Mesothelial cell of epicardium (in vitro differentiated cells): ENCODE results near the gene KREMEN1. TPM values are rescaled to one million over a fixed set of nuclear protein-coding genes. Genes with fewer than 3 reads are reported as not detected.

ENCODE experiments used
- DNase-seq, 2 experiments: peaks; one replicate each; pipeline ENCODE4 v3.0.0; 2021; ENCODE audit warnings: low spot score in 2 of 2; ENCODE audit not compliant: unreplicated experiment in 2 of 2
- H3K27ac Mint-ChIP-seq: 2 replicates; pipeline ENCODE4 v1.8.0; 2021; ENCODE audit warnings: mixed read lengths
- H3K27me3 Mint-ChIP-seq: 2 replicates; pipeline ENCODE4 v1.8.0; 2021; ENCODE audit warnings: low read depth, mixed read lengths
- H3K36me3 Mint-ChIP-seq: 2 replicates; pipeline ENCODE4 v1.8.0; 2021; ENCODE audit warnings: mixed read lengths
- H3K4me1 Mint-ChIP-seq: 2 replicates; pipeline ENCODE4 v1.8.0; 2021; ENCODE audit warnings: mixed read lengths
- H3K4me3 Mint-ChIP-seq: 2 replicates; pipeline ENCODE4 v1.8.0; 2021; ENCODE audit warnings: mild to moderate bottlenecking, moderate library complexity, mixed read lengths
- H3K9me3 Mint-ChIP-seq: 2 replicates; pipeline ENCODE4 v1.8.0; 2021; ENCODE audit warnings: mixed read lengths
- total RNA-seq: library from RNA; stranded (reverse); gene quantifications from 3 replicates; pipeline ENCODE4 v1.2.1, GENCODE V29; 2021
- TF ChIP-seq, protein P1 (sequence below): fragments of 200-600 bp; sonication (generic); IDR thresholded peaks from one replicate; pipeline ENCODE4 v1.5.0; 2021; ENCODE audit warnings: antibody characterized with exemption; ENCODE audit not compliant: unreplicated experiment

The KREMEN1 gene
- total RNA-seq, 1 donor from 2014 or later, result 24.4 TPM

DNA sequence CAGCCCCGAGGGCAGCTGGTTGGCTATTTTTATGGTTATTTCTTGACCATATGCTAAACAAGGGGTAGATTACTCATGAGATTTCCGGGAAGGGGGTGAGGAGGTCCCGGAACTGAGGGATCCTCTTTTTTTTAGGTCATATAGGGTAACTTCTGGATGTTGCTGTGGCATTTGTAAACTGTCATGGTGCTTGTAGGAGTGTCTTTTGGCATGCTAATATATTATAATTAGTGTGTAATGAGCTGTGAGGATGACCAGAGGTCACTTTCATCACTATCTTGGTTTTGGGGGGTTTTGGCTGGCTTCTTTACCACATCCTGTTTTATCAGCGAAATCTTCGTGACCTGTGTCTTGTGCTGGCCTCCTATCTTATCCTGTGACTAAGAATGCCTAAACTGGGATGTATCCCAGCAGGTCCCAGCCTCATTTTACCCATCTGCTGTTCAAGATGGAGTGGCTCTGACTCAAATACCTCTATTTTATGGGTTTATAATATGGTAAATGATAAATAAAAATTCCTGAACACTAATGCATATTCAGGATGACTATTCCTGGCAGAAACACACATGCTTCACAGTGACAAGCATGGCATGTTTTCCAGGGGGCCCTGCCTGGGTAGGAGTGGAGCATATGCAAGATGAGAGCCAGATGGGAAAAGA lies 11.2 kb downstream of the KREMEN1 start:
- Mint-ChIP-seq H3K4me3 (no peak overlapping the region), H3K4me1 (peaks cover 44% of the 10 kb centered on the region), H3K27me3 (no peaks in the 10 kb centered on the region), H3K9me3 (no peaks in the 10 kb centered on the region), H3K27ac (peak overlapping the region; percentile 56), H3K36me3 (no peaks in the 10 kb centered on the region)
- TF ChIP-seq, protein P1, sequence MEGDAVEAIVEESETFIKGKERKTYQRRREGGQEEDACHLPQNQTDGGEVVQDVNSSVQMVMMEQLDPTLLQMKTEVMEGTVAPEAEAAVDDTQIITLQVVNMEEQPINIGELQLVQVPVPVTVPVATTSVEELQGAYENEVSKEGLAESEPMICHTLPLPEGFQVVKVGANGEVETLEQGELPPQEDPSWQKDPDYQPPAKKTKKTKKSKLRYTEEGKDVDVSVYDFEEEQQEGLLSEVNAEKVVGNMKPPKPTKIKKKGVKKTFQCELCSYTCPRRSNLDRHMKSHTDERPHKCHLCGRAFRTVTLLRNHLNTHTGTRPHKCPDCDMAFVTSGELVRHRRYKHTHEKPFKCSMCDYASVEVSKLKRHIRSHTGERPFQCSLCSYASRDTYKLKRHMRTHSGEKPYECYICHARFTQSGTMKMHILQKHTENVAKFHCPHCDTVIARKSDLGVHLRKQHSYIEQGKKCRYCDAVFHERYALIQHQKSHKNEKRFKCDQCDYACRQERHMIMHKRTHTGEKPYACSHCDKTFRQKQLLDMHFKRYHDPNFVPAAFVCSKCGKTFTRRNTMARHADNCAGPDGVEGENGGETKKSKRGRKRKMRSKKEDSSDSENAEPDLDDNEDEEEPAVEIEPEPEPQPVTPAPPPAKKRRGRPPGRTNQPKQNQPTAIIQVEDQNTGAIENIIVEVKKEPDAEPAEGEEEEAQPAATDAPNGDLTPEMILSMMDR, result no peak
- DNase-seq, result no peak

DNA sequence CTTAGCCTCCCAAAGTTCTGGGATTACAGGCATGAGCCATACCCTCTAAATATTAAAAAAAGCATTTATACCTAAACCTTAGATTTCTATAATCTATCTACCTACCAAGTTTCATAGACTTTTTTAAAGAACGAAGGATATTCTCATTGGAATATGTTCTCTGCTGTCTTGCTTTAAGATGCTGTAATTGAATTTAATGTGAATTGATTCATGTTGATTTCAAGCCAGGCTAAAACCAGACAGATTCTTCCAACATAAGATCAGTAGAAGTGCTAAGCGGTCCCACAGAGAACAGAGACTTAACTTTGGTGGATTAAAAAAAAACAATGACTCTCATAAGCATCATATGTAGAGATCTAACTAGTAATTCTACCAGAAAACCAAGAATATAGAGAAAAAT lies 14.2 kb downstream of the KREMEN1 start:
- DNase-seq, result no peak
- no peaks in the 10 kb centered on the region for H3K27me3 Mint-ChIP-seq
- TF ChIP-seq, protein P1, result no peak
- peaks cover 36% of the 10 kb centered on the region for H3K4me1 Mint-ChIP-seq
- no peaks in the 10 kb centered on the region for H3K9me3 Mint-ChIP-seq
- H3K27ac Mint-ChIP-seq, result no peak overlapping the region
- H3K36me3 Mint-ChIP-seq, result no peaks in the 10 kb centered on the region
- no peak overlapping the region for H3K4me3 Mint-ChIP-seq

DNA sequence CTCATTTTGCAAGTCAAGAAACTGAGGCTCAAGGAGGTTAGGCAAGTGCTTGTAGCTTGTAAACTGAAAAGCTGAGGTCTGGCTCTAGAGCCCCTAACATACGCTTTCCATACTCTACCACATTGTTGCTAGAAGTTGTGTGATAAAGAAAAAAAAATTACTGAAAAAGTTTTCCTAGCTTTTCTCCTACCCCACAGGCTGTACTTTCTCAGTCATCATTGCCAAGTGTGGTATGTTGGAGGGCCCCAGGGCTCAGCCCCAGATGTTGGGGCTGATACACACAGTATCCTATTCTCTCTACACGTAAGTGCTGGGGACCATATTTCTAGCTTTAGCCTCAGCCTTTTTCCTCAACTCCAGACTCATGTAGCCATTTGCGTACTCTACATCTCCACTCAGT lies 16.0 kb downstream of the KREMEN1 start:
- no peak overlapping the region for H3K27ac Mint-ChIP-seq
- TF ChIP-seq, protein P1, result no peak
- no peak for DNase-seq
- H3K36me3 Mint-ChIP-seq, result no peaks in the 10 kb centered on the region
- peaks cover 39% of the 10 kb centered on the region for H3K4me1 Mint-ChIP-seq
- no peak overlapping the region for H3K4me3 Mint-ChIP-seq
- no peaks in the 10 kb centered on the region for H3K9me3 Mint-ChIP-seq
- H3K27me3 Mint-ChIP-seq, result no peaks in the 10 kb centered on the region

DNA sequence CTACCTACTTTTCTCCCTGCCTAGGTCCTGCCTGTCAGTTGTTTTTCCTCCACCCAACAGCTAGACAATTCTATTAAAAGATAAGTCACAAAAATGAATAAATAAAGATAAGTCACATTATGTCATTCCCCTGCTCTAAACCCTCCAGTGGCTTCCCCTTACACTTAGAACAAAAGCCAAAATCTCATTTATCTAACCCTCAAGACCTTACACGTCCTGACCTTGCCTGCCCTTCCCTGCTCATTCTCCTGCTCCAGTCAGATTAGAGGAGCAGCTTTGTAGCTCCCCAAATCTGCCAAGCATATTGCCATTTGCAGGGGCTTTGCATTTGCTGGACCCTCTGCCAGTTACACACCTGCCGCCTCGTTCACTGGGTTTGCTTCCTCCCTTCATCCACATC lies 16.7 kb downstream of the KREMEN1 start:
- Mint-ChIP-seq H3K4me1 (peaks cover 38% of the 10 kb centered on the region), H3K4me3 (no peak overlapping the region), H3K27me3 (no peaks in the 10 kb centered on the region), H3K9me3 (no peaks in the 10 kb centered on the region), H3K36me3 (peaks cover 2% of the 10 kb centered on the region), H3K27ac (no peak overlapping the region)
- no peak for DNase-seq
- TF ChIP-seq, protein P1, result no peak

DNA sequence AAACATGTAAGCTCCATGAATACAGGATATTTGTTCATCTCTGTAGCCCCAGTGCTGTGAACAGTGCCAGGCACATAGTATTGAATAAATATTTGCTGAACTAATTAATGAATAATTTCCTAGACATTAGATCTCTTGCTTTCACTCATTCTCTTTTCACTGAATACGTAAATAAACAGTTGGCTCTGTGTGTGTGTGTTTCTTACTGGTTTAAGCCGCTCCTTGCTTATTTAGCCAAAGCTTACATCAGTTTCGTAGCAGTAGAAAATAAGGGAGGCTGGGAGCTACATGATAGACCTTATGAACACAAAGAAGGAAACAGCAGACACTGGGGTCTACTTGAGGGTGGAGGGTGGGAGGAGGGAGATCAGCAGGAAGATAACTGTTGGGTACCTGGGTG lies 17.2 kb downstream of the KREMEN1 start:
- Mint-ChIP-seq H3K9me3 (no peaks in the 10 kb centered on the region), H3K36me3 (peaks cover 2% of the 10 kb centered on the region), H3K4me3 (no peak overlapping the region), H3K27me3 (no peaks in the 10 kb centered on the region), H3K4me1 (peaks cover 35% of the 10 kb centered on the region), H3K27ac (no peak overlapping the region)
- TF ChIP-seq, protein P1, result no peak
- no peak for DNase-seq
